Vagina (tissue), 2 donors: ENCODE data around the gene NTM. TPM values are rescaled to one million over a fixed set of nuclear protein-coding genes. Genes with fewer than 3 reads are reported as not detected.

Experiments used
- DNase-seq, 2 donors: peaks; one replicate each; pipeline ENCODE4 v3.0.0-alpha.2; 2017; ENCODE audit errors: extremely low spot score in 2 of 2
- H3K27ac ChIP-seq: fragments of 200-600 bp; sonication (generic); one replicate; pipeline ENCODE4 v1.5.1; 2019
- H3K27me3 ChIP-seq: fragments of 200-600 bp; sonication (generic); one replicate; pipeline ENCODE4 v1.5.1; 2019
- H3K36me3 ChIP-seq, 2 donors: fragments of 200-600 bp; sonication (generic); one replicate each; pipeline ENCODE4 v1.5.1; 2017 to 2019
- H3K4me1 ChIP-seq: fragments of 200-600 bp; sonication (generic); one replicate; pipeline ENCODE4 v1.5.1; 2019
- H3K4me3 ChIP-seq, 2 donors: fragments of 200-600 bp; sonication (generic); 1 replicate in 1 of 2; 2 replicates in 1 of 2; pipeline ENCODE4 v1.5.1; 2016 to 2019
- H3K9me3 ChIP-seq: fragments of 200-600 bp; sonication (generic); one replicate; pipeline ENCODE4 v1.5.1; 2019
- POLR2A ChIP-seq, 2 donors: fragments of 450-650 bp; IDR thresholded peaks; one replicate each; pipeline ENCODE4 v1.6.1; 2017; ENCODE audit warnings: antibody characterized with exemption in 2 of 2, mild to moderate bottlenecking in 2 of 2, moderate library complexity in 2 of 2
- POLR2AphosphoS5 ChIP-seq, 2 donors: sonication (generic); formaldehyde crosslinking; IDR thresholded peaks; one replicate each; pipeline ENCODE4 v1.9.0; 2017; ENCODE audit warnings: antibody characterized with exemption in 2 of 2, mild to moderate bottlenecking in 2 of 2, low read depth in 1 of 2; ENCODE audit not compliant: insufficient read depth in 1 of 2
- intact Hi-C: fragments of 100-400 bp; cut with DNase I; formaldehyde crosslinking; loops from one replicate; pipeline ENCODE4 v1.15.1; 2023
- total RNA-seq: library from RNA; depleted of rRNA; stranded (reverse); fragments of >200 nt; gene quantifications from one replicate; pipeline ENCODE4 v1.2.3, GENCODE V29; 2016
- TF ChIP-seq, protein P1 (sequence below), 3 experiments: fragments of 450-650 bp in 2 of 3; fragments of 200-600 bp in 1 of 3; sonication (generic) in 1 of 3; IDR thresholded peaks; one replicate each; pipeline ENCODE4 v1.5.1; 2017 to 2019; ENCODE audit warnings: antibody characterized with exemption in 3 of 3, mild to moderate bottlenecking in 2 of 3, moderate library complexity in 2 of 3

NTM gene
- total RNA-seq, 1 donor from 2014 or later = 4.2 TPM

DNA sequence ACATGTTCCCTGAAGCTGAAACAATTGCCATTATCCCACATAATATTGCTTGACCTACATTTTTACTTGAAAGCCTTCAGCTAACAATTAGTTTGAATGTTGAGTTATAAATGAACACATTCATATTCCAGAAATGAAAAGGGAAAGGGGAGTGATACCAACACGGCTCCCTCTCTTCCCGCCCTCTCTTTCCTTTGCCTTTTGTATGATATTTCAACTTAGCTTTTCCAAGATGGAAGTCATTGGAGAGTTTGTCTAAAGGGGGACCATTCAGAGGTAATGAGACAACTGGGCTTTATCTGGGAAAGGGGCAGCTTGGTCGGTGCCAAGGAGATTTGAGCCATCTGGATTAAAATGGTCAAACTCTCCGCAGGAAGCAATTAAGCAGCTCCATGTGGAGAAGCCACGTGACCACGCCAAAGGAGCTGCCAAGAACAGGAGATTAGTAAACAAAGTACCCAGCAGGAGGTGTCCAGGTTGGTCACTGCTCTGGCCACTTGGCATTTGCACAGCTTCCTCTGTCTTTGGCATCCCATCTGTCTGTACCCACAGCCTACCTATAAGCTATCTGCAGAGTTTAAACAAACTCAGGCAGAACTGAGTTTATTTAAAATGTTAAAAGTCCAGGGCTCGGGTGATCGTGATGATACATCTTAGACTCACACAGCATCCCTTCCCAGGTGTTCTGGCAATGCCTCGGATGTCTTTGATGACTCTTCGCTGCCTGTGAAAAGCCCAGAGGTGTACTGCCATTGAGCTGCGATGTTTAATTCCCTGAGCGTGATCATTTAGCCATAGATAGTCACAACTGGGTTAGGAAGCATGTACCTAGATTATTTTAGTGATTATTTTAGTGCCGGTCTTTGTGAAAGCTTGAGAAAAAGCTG lies 735.9 kb downstream of the NTM start:
- intact Hi-C loops = no loop called here
- no peak for DNase-seq

DNA sequence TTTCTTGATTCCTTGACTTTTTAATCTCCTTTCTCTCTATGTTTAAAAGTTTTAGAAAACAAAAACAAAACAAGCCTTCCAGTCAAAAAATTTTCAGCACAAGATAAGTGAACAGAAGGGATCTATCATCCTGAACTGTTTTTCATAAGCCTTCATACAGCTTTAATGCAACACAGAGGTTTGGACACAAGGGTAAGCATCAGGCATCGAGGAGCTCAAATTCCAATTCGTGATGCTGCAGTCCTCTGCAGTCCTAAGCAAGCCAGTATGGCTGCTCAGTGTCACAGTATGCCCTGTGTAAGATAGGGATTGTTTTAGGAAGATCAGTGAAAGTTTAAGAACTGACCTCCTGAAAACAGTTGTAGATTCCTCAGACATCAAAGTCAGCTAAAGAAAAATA lies 740.9 kb downstream of the NTM start:
- intact Hi-C loops = no loop called here
- Histone ChIP-seq H3K36me3 (no peaks in the 10 kb centered on the region), H3K4me3 (no peak overlapping the region), H3K4me1 (no peaks in the 10 kb centered on the region), H3K9me3 (no peaks in the 10 kb centered on the region), H3K27ac (no peak overlapping the region), H3K27me3 (no peaks in the 10 kb centered on the region)
- TF ChIP-seq, protein P1, sequence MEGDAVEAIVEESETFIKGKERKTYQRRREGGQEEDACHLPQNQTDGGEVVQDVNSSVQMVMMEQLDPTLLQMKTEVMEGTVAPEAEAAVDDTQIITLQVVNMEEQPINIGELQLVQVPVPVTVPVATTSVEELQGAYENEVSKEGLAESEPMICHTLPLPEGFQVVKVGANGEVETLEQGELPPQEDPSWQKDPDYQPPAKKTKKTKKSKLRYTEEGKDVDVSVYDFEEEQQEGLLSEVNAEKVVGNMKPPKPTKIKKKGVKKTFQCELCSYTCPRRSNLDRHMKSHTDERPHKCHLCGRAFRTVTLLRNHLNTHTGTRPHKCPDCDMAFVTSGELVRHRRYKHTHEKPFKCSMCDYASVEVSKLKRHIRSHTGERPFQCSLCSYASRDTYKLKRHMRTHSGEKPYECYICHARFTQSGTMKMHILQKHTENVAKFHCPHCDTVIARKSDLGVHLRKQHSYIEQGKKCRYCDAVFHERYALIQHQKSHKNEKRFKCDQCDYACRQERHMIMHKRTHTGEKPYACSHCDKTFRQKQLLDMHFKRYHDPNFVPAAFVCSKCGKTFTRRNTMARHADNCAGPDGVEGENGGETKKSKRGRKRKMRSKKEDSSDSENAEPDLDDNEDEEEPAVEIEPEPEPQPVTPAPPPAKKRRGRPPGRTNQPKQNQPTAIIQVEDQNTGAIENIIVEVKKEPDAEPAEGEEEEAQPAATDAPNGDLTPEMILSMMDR (IDR thresholded peaks at IDR 0.05) = no peak
- TF ChIP-seq POLR2A (IDR thresholded peaks at IDR 0.05) (no peak), POLR2AphosphoS5 (IDR thresholded peaks at IDR 0.05; ENCODE audit: insufficient read depth in 1 of 2, low read depth in 1 of 2) (no peak)
- DNase-seq = no peak

More for the DNA sequence above, 735.9 kb downstream of the NTM start:
- Histone ChIP-seq H3K27ac (no peak overlapping the region), H3K36me3 (no peaks in the 10 kb centered on the region), H3K4me3 (no peak overlapping the region), H3K9me3 (no peaks in the 10 kb centered on the region), H3K27me3 (no peaks in the 10 kb centered on the region), H3K4me1 (no peaks in the 10 kb centered on the region)
- TF ChIP-seq, protein P1 (IDR thresholded peaks at IDR 0.05) = no peak
- no peak for TF ChIP-seq POLR2AphosphoS5 (IDR thresholded peaks at IDR 0.05; ENCODE audit: insufficient read depth in 1 of 2, low read depth in 1 of 2)
- TF ChIP-seq POLR2A (IDR thresholded peaks at IDR 0.05) = no peak

DNA sequence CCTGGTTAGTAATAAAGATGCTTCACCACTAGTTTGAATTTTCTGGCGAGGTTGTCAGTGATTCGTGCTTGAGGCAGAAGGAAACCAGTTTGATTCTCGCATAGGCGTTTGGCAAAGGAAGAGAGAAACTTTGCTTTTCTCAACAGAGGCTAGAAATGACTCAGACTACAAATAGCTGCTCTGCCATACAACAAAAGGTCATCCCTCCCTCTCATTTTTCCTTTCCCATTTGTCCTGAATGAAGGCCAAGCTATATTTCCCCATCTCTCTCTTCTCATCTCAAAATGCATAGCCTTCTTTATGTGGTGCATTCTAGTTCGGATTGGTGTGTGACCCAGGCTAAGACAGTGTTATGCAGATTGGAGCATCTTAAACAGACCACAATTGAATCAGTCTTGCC lies 741.4 kb downstream of the NTM start:
- no peak for DNase-seq
- H3K36me3 ChIP-seq = no peaks in the 10 kb centered on the region
- no peaks in the 10 kb centered on the region for H3K9me3 ChIP-seq
- H3K4me3 ChIP-seq = no peak overlapping the region
- no peaks in the 10 kb centered on the region for H3K4me1 ChIP-seq
- TF ChIP-seq, protein P1 (IDR thresholded peaks at IDR 0.05) = no peak
- TF ChIP-seq POLR2AphosphoS5 (IDR thresholded peaks at IDR 0.05; ENCODE audit: insufficient read depth in 1 of 2, low read depth in 1 of 2) (no peak), POLR2A (IDR thresholded peaks at IDR 0.05) (no peak)
- no peak overlapping the region for H3K27ac ChIP-seq
- intact Hi-C loops = no loop called here
- no peaks in the 10 kb centered on the region for H3K27me3 ChIP-seq

DNA sequence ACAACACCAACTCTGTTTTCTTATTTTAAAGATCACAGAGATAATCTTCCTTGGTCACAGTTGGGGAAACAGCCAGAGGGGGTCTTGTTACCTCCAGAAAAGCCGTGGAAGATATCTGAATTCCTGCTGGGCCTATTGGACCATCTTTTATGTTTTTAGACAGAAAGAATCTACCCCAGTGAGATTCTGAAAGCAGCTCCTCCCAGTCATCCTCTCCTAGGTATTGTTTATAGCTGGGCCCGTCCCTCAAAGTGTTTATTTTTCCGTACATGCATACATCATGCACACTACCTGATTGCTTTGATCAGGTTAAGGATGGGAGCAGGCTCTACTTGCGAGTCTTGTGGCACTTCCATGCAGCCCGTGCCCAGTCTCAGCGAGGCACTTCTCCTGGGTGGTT lies 742.4 kb downstream of the NTM start:
- no peaks in the 10 kb centered on the region for H3K4me1 ChIP-seq
- DNase-seq = no peak
- intact Hi-C loops = no loop called here
- no peak overlapping the region for H3K27ac ChIP-seq
- H3K9me3 ChIP-seq = no peaks in the 10 kb centered on the region
- H3K4me3 ChIP-seq = no peak overlapping the region
- H3K36me3 ChIP-seq = no peaks in the 10 kb centered on the region
- H3K27me3 ChIP-seq = no peaks in the 10 kb centered on the region
- no peak for TF ChIP-seq POLR2AphosphoS5 (IDR thresholded peaks at IDR 0.05; ENCODE audit: insufficient read depth in 1 of 2, low read depth in 1 of 2)
- TF ChIP-seq, protein P1 (IDR thresholded peaks at IDR 0.05) = no peak
- TF ChIP-seq POLR2A (IDR thresholded peaks at IDR 0.05) = no peak

DNA sequence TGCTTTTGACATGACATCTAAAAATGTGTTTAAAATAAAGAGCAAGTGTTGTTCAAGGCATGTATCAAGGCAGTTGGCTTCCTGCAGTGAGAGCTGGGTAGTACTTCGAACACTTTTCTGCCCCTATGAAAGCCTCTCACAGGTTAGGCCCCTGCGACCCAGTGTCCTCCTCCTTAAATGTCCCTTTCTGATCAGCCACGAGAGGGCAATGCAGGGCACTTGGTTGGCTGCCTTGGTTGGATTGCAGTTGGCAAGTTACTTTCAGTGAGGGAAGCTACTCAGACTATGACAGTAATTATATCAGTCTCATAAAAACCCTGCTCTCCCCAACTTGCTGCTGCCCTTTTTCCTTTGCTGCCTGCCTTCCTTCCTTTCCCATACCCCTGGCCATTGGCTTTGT lies 743.8 kb downstream of the NTM start:
- H3K27me3 ChIP-seq = no peaks in the 10 kb centered on the region
- no peaks in the 10 kb centered on the region for H3K4me1 ChIP-seq
- no peak for DNase-seq
- H3K27ac ChIP-seq = no peak overlapping the region
- H3K36me3 ChIP-seq = no peaks in the 10 kb centered on the region
- TF ChIP-seq, protein P1 (IDR thresholded peaks at IDR 0.05) = no peak
- H3K9me3 ChIP-seq = no peaks in the 10 kb centered on the region
- no peak overlapping the region for H3K4me3 ChIP-seq
- intact Hi-C loops = no loop called here
